HepG2 (cell line): ENCODE results near the gene CLIP2. TPM values are rescaled to one million over a fixed set of nuclear protein-coding genes. Genes with fewer than 3 reads are reported as not detected.
A peak's percentile ranks its signal among the peaks of the same experiment; 100 is the strongest.

Source experiments
- ATF5 ChIP-seq: sonication (generic); formaldehyde crosslinking; IDR thresholded peaks from 2 replicates; pipeline ENCODE4 v1.4.0; 2020; ENCODE audit warnings: mild to moderate bottlenecking, low read depth, missing genetic modification reagents
- DBP ChIP-seq: sonication (generic); formaldehyde crosslinking; IDR thresholded peaks from 2 replicates; pipeline ENCODE4 v1.4.0; 2020; ENCODE audit warnings: missing genetic modification reagents; ENCODE audit errors: not compliant biosample characterization
- FIP1L1 ChIP-seq: fragments of 200-400 bp; formaldehyde crosslinking; IDR thresholded peaks from 2 replicates; pipeline ENCODE4 v1.6.1; 2018; ENCODE audit warnings: low read depth, mild to moderate bottlenecking, low read length, moderate library complexity, borderline replicate concordance; ENCODE audit not compliant: insufficient read depth
- FOSL2 ChIP-seq: sonication (generic); formaldehyde crosslinking; IDR thresholded peaks from 2 replicates; pipeline ENCODE4 v1.4.0; 2020; ENCODE audit warnings: missing genetic modification reagents
- HDAC2 ChIP-seq: sonication (generic); formaldehyde crosslinking; IDR thresholded peaks from 2 replicates; pipeline ENCODE4 v1.4.0; 2020; ENCODE audit warnings: missing genetic modification reagents
- IRF2 ChIP-seq: IDR thresholded peaks from 2 replicates; pipeline ENCODE4 v1.6.1; 2018; ENCODE audit warnings: missing genetic modification reagents, missing compliant biosample characterization
- IRX3 ChIP-seq: sonication (generic); formaldehyde crosslinking; IDR thresholded peaks from 2 replicates; pipeline ENCODE4 v1.8.1; 2023; ENCODE audit warnings: mild to moderate bottlenecking, low read depth, missing genetic modification reagents, borderline replicate concordance
- NPAS2 ChIP-seq: sonication (generic); formaldehyde crosslinking; IDR thresholded peaks from 2 replicates; pipeline ENCODE4 v1.8.0; 2022; ENCODE audit warnings: mild to moderate bottlenecking, missing genetic modification reagents, borderline replicate concordance
- POLR2AphosphoS5 ChIP-seq: IDR thresholded peaks from 2 replicates; pipeline ENCODE4 v1.6.1; 2012; ENCODE audit warnings: low read depth, low read length
- RFX5 ChIP-seq: IDR thresholded peaks from 2 replicates; pipeline ENCODE4 v1.6.1; 2011; ENCODE audit warnings: low read depth, low read length, improper control_type of control experiment
- RXRB ChIP-seq: IDR thresholded peaks from 2 replicates; pipeline ENCODE4 v1.6.1; 2016; ENCODE audit warnings: borderline replicate concordance, missing genetic modification reagents, missing compliant biosample characterization
- ZNF407 ChIP-seq: sonication (generic); formaldehyde crosslinking; IDR thresholded peaks from one replicate; pipeline ENCODE4 v1.5.1; 2020; ENCODE audit warnings: mild to moderate bottlenecking, missing genetic modification reagents; ENCODE audit errors: not compliant biosample characterization
- ZNF558 ChIP-seq: sonication (generic); formaldehyde crosslinking; IDR thresholded peaks from 2 replicates; pipeline ENCODE4 v1.9.0; 2022; ENCODE audit warnings: mild to moderate bottlenecking, missing genetic modification reagents, borderline replicate concordance
- ZNF577 ChIP-seq: sonication (generic); formaldehyde crosslinking; IDR thresholded peaks from 2 replicates; pipeline ENCODE4 v1.4.0; 2020; ENCODE audit warnings: mild to moderate bottlenecking, low read depth, missing genetic modification reagents, borderline replicate concordance
- ZNF644 ChIP-seq: IDR thresholded peaks from 2 replicates; pipeline ENCODE4 v1.6.1; 2016; ENCODE audit warnings: low read depth
- ZNF788 ChIP-seq: sonication (generic); formaldehyde crosslinking; IDR thresholded peaks from 2 replicates; pipeline ENCODE4 v1.5.0; 2020; ENCODE audit warnings: mild to moderate bottlenecking, missing genetic modification reagents, borderline replicate concordance
- ZNF879 ChIP-seq: sonication (generic); formaldehyde crosslinking; IDR thresholded peaks from 2 replicates; pipeline ENCODE4 v1.8.1; 2023; ENCODE audit warnings: missing genetic modification reagents
- polyA plus RNA-seq, 8 experiments: library from polyadenylated mRNA; depleted of rRNA in 3 of 8; stranded (reverse) in 7 of 8; unstranded in 1 of 8; fragments of >200 nt; fragmentation: Illumina TruSeq in 4 of 8; extraction: Trizol in 4 of 8; gene quantifications; 2 replicates each; pipeline versions ENCODE4 v1.2.1 to v1.2.3, GENCODE V29; 2011 to 2016; ENCODE audit warnings: low read depth in 4 of 8, missing spikeins in 1 of 8, mixed read lengths in 1 of 8; ENCODE audit not compliant: insufficient read depth in 1 of 8
- total RNA-seq, 5 experiments: library from RNA; depleted of rRNA; stranded (reverse); fragments of >200 nt; fragmentation: Illumina TruSeq; extraction: Trizol; gene quantifications; 2 replicates each; pipeline ENCODE4 v1.2.3, GENCODE V29; 2016; ENCODE audit warnings: low read depth in 1 of 5
- TF ChIP-seq, protein P1 (sequence below): IDR thresholded peaks from 2 replicates; pipeline ENCODE4 v1.6.1; 2012; ENCODE audit warnings: inconsistent platforms
- TF ChIP-seq, protein P2 (sequence below): sonication (generic); formaldehyde crosslinking; IDR thresholded peaks from 2 replicates; pipeline ENCODE4 v1.8.0; 2022; ENCODE audit warnings: missing genetic modification reagents, mild to moderate bottlenecking, borderline replicate concordance

CLIP2 gene
- total and polyA plus RNA-seq, 2 of the 13 experiments (the other 11 are each of a cell fraction or from before 2014, with no cell fraction given): 6.5 to 17.4 TPM

DNA sequence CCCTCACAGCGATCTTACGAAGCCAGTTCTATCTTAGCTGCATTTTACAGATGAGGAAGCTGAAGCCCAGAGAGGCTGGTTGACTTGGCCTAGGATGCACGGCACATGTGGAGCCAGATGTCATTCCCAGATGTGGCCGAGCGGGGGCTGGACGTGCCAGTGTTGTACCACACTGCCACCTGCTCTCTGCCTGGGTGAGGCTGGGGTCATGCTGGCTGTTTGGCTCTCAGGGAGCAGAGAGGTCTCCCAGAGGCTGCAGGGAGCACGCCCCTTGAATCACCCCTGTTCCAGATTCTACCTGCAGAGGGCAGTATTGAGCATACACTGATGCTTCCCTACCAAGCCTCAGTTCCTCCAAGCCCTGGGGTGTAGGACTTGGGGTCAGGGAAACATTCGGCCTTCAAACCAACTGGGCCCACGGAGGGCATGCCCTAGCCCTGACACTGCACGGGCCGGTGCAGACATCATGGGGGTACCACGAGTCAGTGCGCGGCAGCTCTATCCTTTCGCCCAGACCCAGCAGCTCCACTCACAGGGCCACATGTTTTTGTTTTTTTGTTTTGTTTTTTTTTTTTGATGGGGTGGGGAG is 160.7 kb downstream of the CLIP2 start (continued):
- TF ChIP-seq FOSL2 (CRISPR knock-in tag): peak; percentile 20; the same call in 1 of the 2 replicates
- no peak for TF ChIP-seq ZNF577 (CRISPR knock-in tag)
- no peak for TF ChIP-seq IRF2
- no peak for TF ChIP-seq POLR2AphosphoS5
- no peak for TF ChIP-seq ZNF879
- no peak for TF ChIP-seq FIP1L1
- no peak for TF ChIP-seq IRX3 (CRISPR knock-in tag)
- TF ChIP-seq, protein P1, sequence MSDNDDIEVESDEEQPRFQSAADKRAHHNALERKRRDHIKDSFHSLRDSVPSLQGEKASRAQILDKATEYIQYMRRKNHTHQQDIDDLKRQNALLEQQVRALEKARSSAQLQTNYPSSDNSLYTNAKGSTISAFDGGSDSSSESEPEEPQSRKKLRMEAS: peak; percentile 20; the same call in 1 of the 2 replicates
- TF ChIP-seq RFX5: no peak
- no peak for TF ChIP-seq HDAC2 (CRISPR knock-in tag)
- peak; percentile 46; the same call in 1 of the 2 replicates for TF ChIP-seq ZNF788 (CRISPR knock-in tag)
- no peak for TF ChIP-seq ZNF644 (CRISPR knock-in tag)
- no peak for TF ChIP-seq ZNF558 (CRISPR knock-in tag)
- TF ChIP-seq NPAS2 (CRISPR knock-in tag): no peak
- no peak for TF ChIP-seq ZNF407 (CRISPR knock-in tag)
- TF ChIP-seq, protein P2, sequence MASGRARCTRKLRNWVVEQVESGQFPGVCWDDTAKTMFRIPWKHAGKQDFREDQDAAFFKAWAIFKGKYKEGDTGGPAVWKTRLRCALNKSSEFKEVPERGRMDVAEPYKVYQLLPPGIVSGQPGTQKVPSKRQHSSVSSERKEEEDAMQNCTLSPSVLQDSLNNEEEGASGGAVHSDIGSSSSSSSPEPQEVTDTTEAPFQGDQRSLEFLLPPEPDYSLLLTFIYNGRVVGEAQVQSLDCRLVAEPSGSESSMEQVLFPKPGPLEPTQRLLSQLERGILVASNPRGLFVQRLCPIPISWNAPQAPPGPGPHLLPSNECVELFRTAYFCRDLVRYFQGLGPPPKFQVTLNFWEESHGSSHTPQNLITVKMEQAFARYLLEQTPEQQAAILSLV (CRISPR knock-in tag): no peak
- no peak for TF ChIP-seq ATF5 (CRISPR knock-in tag)
- TF ChIP-seq DBP (CRISPR knock-in tag): no peak
- no peak for TF ChIP-seq RXRB (CRISPR knock-in tag)
